OCI-LY7 (cell line): ENCODE data around the gene DIPK1B. TPM values are rescaled to one million over a fixed set of nuclear protein-coding genes. Genes with fewer than 3 reads are reported as not detected.

ENCODE experiments used
- BruUV-seq: library from RNA; stranded (reverse); fragments of 400-500 nt; replicated peaks from 2 replicates; lab custom pipeline; 2021; lab: Mats Ljungman, UMichigan
- CTCF ChIA-PET: fragments of 300-600 bp; sonication (Branson Sonifier 250); formaldehyde crosslinking; loops from one replicate; lab custom pipeline; 2022; ENCODE audit warnings: antibody characterized with exemption; ENCODE audit not compliant: unreplicated experiment; lab: Charles Lee
- POLR2A ChIA-PET: fragments of 300-600 bp; sonication (Branson Sonifier 250); formaldehyde crosslinking; loops from one replicate; lab custom pipeline; 2022; ENCODE audit warnings: antibody characterized with exemption; lab: Charles Lee
- DNase-seq: peaks from one replicate; pipeline ENCODE4 v3.0.0-alpha.2; 2015; ENCODE audit warnings: low spot score
- H2AFZ ChIP-seq: fragments of 200-600 bp; sonication (generic), shearing (Covaris generic); 2 replicates; pipeline ENCODE4 v1.6.1; 2014; ENCODE audit warnings: mild to moderate bottlenecking, antibody characterized with exemption, low read length, moderate library complexity
- H3K27ac ChIP-seq: fragments of 200-600 bp; sonication (generic); 2 replicates; pipeline ENCODE4 v1.5.1; 2014; ENCODE audit warnings: mixed run types, low read depth, mild to moderate bottlenecking, moderate library complexity, low read length, inconsistent platforms; ENCODE audit not compliant: poor library complexity, severe bottlenecking
- H3K36me3 ChIP-seq: fragments of 200-600 bp; sonication (generic); 2 replicates; pipeline ENCODE4 v1.6.1; 2014; ENCODE audit warnings: mild to moderate bottlenecking, antibody characterized with exemption, low read length, moderate library complexity, mixed read lengths; ENCODE audit not compliant: insufficient read depth
- H3K4me1 ChIP-seq: fragments of 200-600 bp; sonication (generic); 2 replicates; pipeline ENCODE4 v1.5.1; 2014; ENCODE audit warnings: mild to moderate bottlenecking, low read length; ENCODE audit not compliant: insufficient read depth, poor library complexity, severe bottlenecking
- H3K4me2 ChIP-seq: fragments of 200-600 bp; sonication (generic); 2 replicates; pipeline ENCODE4 v1.6.1; 2014; ENCODE audit warnings: mild to moderate bottlenecking, low read length
- H3K4me3 ChIP-seq: fragments of 200-600 bp; sonication (generic); 2 replicates; pipeline ENCODE4 v1.5.1; 2014; ENCODE audit warnings: mild to moderate bottlenecking, low read depth, low read length; ENCODE audit not compliant: poor library complexity, severe bottlenecking
- H3K79me2 ChIP-seq: fragments of 200-600 bp; sonication (generic); 2 replicates; pipeline ENCODE4 v1.6.1; 2016; ENCODE audit warnings: low read depth, mild to moderate bottlenecking, low read length, moderate library complexity, mixed read lengths; ENCODE audit not compliant: insufficient read depth
- H3K9me2 ChIP-seq: fragments of 200-600 bp; sonication (generic); 2 replicates; pipeline ENCODE4 v1.6.1; 2016; ENCODE audit warnings: mild to moderate bottlenecking, low read length, mixed read lengths; ENCODE audit not compliant: insufficient read depth
- H3K9me3 ChIP-seq: fragments of 200-600 bp; sonication (generic); 2 replicates; pipeline ENCODE4 v1.6.1; 2014; ENCODE audit warnings: mild to moderate bottlenecking, mixed run types, low read length, mixed read lengths
- H4K20me1 ChIP-seq: fragments of 200-600 bp; sonication (generic); 2 replicates; pipeline ENCODE4 v1.6.1; 2014; ENCODE audit warnings: mild to moderate bottlenecking, antibody characterized with exemption, low read length, moderate library complexity, mixed read lengths; ENCODE audit not compliant: insufficient read depth
- EZH2phosphoT487 ChIP-seq: fragments of 200-600 bp; sonication (generic); IDR thresholded peaks from 2 replicates; pipeline ENCODE4 v1.6.1; 2018; ENCODE audit warnings: low read depth, borderline replicate concordance, mild to moderate bottlenecking, mixed run types, antibody characterized with exemption, low read length, moderate library complexity, mixed read lengths
- intact Hi-C: fragments of 100-400 bp; cut with micrococcal nuclease; formaldehyde crosslinking; loops from one replicate; pipeline ENCODE4 v1.10.0; 2022; ENCODE audit not compliant: unreplicated experiment
- total RNA-seq, 2 experiments: library from RNA; depleted of rRNA in 1 of 2; stranded (reverse); fragments of >200 nt in 1 of 2; shearing (Covaris generic) in 1 of 2; gene quantifications; 2 replicates each; pipeline ENCODE4 v1.2.3, GENCODE V29; 2014 to 2022
- TF ChIP-seq, protein P1 (sequence below): fragments of 200-600 bp; sonication (generic); conservative IDR thresholded peaks from 2 replicates; pipeline ENCODE4 v1.5.1; 2014; ENCODE audit warnings: mild to moderate bottlenecking, antibody characterized with exemption, low read length, moderate library complexity, mixed read lengths

Gene DIPK1B
- total RNA-seq, 2 experiments from 2014 or later = 0.30 to 13.3 TPM

DNA sequence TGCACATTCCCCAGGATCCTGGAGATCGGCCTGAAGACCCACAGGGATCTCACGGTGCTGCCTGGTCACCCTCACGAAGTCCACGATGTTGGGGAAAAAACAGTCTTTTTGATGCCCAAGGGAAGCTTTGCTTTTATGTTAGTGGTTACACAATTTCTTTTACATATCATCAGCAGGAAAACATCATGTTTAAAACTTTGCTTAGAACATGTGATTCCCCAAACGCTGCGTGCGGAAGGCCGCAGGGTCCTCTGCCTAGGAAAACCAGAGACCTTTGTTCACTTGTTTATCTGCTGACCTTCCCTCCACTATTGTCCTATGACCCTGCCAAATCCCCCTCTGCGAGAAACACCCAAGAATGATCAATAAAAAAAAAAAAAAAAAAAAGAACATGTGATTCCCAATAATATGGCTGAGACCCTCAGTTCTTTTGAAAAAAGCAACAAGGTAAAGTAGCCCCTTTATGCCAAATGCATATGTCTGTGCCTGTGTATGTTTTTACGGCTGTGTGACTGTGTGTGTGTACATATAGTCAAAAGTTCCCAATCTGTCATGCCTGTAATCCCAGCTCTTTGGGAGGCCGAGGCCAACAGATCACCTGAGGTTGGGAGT is 13.6 kb upstream of the DIPK1B start:
- H3K4me1 ChIP-seq = peaks cover 8% of the 10 kb centered on the region
- no peak overlapping the region for H2AFZ ChIP-seq
- ChIA-PET CTCF (no interaction called here), POLR2A (interaction anchor here (0.6 to 0.7 kb wide), 2 partner anchors 13 to 22 kb away, joined by 3 read pairs; no protein-coding TSS in a partner anchor)
- no peak for DNase-seq
- H4K20me1 ChIP-seq = no peaks in the 10 kb centered on the region
- no peak overlapping the region for H3K4me2 ChIP-seq
- intact Hi-C loops = no loop called here
- BruUV-seq = no TSS peak
- H3K9me2 ChIP-seq = no peaks in the 10 kb centered on the region
- no peak overlapping the region for H3K27ac ChIP-seq
- H3K9me3 ChIP-seq = no peaks in the 10 kb centered on the region
- H3K4me3 ChIP-seq = no peak overlapping the region
- H3K79me2 ChIP-seq = no peaks in the 10 kb centered on the region
- TF ChIP-seq, protein P1, sequence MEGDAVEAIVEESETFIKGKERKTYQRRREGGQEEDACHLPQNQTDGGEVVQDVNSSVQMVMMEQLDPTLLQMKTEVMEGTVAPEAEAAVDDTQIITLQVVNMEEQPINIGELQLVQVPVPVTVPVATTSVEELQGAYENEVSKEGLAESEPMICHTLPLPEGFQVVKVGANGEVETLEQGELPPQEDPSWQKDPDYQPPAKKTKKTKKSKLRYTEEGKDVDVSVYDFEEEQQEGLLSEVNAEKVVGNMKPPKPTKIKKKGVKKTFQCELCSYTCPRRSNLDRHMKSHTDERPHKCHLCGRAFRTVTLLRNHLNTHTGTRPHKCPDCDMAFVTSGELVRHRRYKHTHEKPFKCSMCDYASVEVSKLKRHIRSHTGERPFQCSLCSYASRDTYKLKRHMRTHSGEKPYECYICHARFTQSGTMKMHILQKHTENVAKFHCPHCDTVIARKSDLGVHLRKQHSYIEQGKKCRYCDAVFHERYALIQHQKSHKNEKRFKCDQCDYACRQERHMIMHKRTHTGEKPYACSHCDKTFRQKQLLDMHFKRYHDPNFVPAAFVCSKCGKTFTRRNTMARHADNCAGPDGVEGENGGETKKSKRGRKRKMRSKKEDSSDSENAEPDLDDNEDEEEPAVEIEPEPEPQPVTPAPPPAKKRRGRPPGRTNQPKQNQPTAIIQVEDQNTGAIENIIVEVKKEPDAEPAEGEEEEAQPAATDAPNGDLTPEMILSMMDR = no peak
- no peaks in the 10 kb centered on the region for H3K36me3 ChIP-seq

DNA sequence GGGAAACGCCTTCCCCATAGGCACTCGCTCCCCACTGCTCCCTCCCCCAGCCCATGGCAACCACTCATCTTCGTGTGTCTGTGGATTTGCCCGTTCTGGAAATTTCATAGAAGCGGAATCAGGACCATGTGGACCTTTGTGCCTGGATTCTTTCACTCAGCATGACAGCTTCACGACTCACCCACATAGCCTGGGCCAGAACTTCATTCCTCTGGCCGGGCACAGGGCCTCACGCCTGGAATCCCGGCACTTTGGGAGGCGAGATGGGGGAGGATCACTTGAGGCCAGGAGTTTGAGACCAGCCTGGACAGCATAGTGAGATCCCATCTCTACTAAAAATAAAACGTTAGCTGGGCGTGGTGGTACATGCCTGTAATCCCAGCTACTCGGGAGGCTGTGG is 12.1 kb upstream of the DIPK1B start:
- Histone ChIP-seq H3K79me2 (no peaks in the 10 kb centered on the region), H3K4me2 (no peak overlapping the region), H3K9me2 (no peaks in the 10 kb centered on the region), H3K36me3 (no peaks in the 10 kb centered on the region), H3K27ac (no peak overlapping the region), H3K4me1 (peaks cover 8% of the 10 kb centered on the region), H3K9me3 (no peaks in the 10 kb centered on the region), H3K4me3 (no peak overlapping the region), H2AFZ (no peak overlapping the region), H4K20me1 (no peaks in the 10 kb centered on the region)
- POLR2A ChIA-PET = no interaction called here
- no TSS peak for BruUV-seq
- no peak for DNase-seq
- no peak for TF ChIP-seq EZH2phosphoT487
- TF ChIP-seq, protein P1 = no peak
- CTCF ChIA-PET = no interaction called here
- intact Hi-C loops = no loop called here

DNA sequence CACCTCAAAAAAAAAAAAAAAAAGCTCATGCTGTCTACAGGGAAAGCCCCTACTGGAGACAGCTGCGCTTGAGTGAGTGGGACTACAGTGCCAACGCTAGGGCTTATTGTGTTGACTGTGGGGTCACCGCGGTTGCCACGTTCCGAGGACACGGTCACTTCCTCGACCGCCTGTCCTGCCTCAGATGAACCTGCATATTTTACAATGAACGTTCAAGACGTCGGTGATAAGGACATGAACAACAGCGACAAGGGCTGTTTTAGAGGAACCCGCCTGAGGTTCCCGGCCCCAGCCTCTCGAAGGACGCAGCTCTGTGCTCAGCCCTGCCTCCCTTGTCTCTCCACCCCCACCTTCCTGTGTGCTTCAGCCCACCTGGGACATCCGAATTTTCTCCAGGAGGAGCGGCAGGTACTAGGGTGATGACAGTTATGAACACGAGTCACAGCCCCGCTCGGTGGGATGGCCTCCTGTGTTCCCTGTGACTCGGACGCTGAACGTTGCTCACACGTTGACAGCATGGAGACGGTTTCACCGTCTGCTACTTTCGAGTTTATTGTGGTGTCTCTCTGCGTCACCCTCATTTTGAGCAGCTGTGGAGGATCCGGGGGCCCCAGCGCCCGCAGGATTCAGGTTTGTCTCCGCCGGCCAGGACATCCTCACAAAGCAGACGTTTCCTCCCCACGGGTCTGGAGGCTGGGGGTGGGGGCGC is 11.3 kb upstream of the DIPK1B start:
- peaks cover 8% of the 10 kb centered on the region for H3K4me1 ChIP-seq
- TF ChIP-seq EZH2phosphoT487 = no peak
- TF ChIP-seq, protein P1 = no peak
- H3K9me3 ChIP-seq = no peaks in the 10 kb centered on the region
- no peaks in the 10 kb centered on the region for H4K20me1 ChIP-seq
- no peaks in the 10 kb centered on the region for H3K36me3 ChIP-seq
- H3K4me3 ChIP-seq = no peak overlapping the region
- no peak for DNase-seq
- H3K27ac ChIP-seq = no peak overlapping the region
- H2AFZ ChIP-seq = no peak overlapping the region
- POLR2A ChIA-PET = no interaction called here
- H3K4me2 ChIP-seq = no peak overlapping the region
- H3K79me2 ChIP-seq = no peaks in the 10 kb centered on the region
- intact Hi-C loops = no loop called here
- CTCF ChIA-PET = no interaction called here
- no TSS peak for BruUV-seq
- H3K9me2 ChIP-seq = no peaks in the 10 kb centered on the region
